BLaER1 treated with 17β-estradiol and CSF1 and Interleukin-3, amounts not matched to agents 10 nM and 100 nM (cell line): ENCODE results near the gene F10.
A peak's percentile ranks its signal among the peaks of the same experiment; 100 is the strongest.

Experiments used
- H3K27ac ChIP-seq, 11 experiments: shearing (Covaris generic); formaldehyde crosslinking; 2 replicates each; pipeline ENCODE4 v1.8.1; 2022
- H3K27me3 ChIP-seq, 11 experiments: shearing (Covaris generic); formaldehyde crosslinking; 2 replicates each; pipeline ENCODE4 v1.8.1; 2022
- H3K36me3 ChIP-seq, 11 experiments: shearing (Covaris generic); formaldehyde crosslinking; 2 replicates each; pipeline ENCODE4 v1.8.1; 2022
- H3K4me1 ChIP-seq, 10 experiments: shearing (Covaris generic); formaldehyde crosslinking; 2 replicates each; pipeline ENCODE4 v1.8.1; 2022
- H3K4me2 ChIP-seq, 11 experiments: shearing (Covaris generic); formaldehyde crosslinking; 2 replicates each; pipeline ENCODE4 v1.8.1; 2022
- H3K4me3 ChIP-seq, 10 experiments: shearing (Covaris generic); formaldehyde crosslinking; 2 replicates each; pipeline ENCODE4 v1.8.1; 2022
- H3K9ac ChIP-seq, 11 experiments: shearing (Covaris generic); formaldehyde crosslinking; 2 replicates each; pipeline ENCODE4 v1.8.1; 2022
- H3K9me3 ChIP-seq, 11 experiments: shearing (Covaris generic); formaldehyde crosslinking; replicated peaks in 1 of 11; 2 replicates each; pipeline ENCODE4 v1.8.1; 2022
- H4K20me1 ChIP-seq, 11 experiments: shearing (Covaris generic); formaldehyde crosslinking; 2 replicates each; pipeline ENCODE4 v1.8.1; 2022
- Cebpa-rat ChIP-seq, 11 experiments: shearing (Covaris generic); IDR thresholded peaks; 2 replicates each; pipeline ENCODE4 v1.8.1; 2022

F10 gene

DNA sequence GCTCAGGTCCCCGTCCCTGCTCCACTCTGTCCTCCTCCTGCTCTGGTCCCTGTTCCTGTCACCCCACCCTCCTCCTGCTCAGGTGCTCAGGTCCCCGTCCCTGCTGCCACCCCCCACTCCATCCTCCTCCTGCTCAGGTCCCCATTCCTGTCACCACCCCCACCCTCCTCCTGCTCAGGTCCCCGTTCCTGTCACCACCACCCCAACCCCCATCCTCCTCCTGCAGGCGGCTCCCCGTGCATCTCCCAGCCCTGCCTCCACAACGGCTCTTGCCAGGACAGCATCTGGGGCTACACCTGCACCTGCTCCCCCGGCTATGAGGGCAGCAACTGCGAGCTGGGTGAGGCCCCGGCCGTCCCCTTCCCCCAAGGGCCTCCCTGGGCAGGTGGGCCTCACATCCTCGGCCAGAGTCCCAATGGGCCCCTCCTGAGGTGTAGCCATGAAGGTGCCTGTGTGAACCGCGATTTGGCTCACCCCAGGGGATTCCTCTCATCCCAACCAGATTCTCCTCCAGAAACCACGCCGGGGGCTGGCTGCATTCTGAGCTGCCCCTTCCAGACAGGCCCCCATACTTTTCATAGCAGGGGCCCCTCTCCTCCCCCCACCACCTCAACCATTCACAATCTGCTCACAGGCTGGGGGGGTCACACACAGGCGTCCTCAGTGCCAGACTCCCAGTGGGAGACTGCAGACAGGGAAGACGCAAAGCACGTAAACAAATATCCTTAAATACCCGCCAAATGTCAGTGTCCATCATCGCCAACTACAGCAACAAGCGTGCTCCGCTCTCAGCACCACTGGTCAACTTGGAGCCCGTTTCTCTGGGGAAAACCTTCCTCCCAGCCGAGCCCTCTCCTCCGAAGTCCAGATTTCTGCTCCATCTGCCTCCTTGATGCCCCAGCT, 40.4 kb downstream of the F10 start:
- peaks cover 0 to 4% (median 0%) of the 10 kb centered on the region in 11 experiments; a peak in 4 of 22 replicates for H3K36me3 ChIP-seq
- no peak overlapping the region for H3K27ac ChIP-seq
- peaks cover 50 to 68% (median 64%) of the 10 kb centered on the region in 11 experiments for H3K27me3 ChIP-seq
- no peak for TF ChIP-seq Cebpa-rat (IDR thresholded peaks at IDR 0.05)
- peaks cover 0 to 4% (median 0%) of the 10 kb centered on the region in 11 experiments; a peak in 4 of 22 replicates for H3K9me3 ChIP-seq
- peaks cover 0 to 19% (median 3%) of the 10 kb centered on the region in 11 experiments; a peak in 8 of 22 replicates for H4K20me1 ChIP-seq
- H3K4me1 ChIP-seq = peaks cover 3 to 30% (median 15%) of the 10 kb centered on the region in 10 experiments; a peak in 11 of 20 replicates
- no peak overlapping the region for H3K4me3 ChIP-seq
- no peak overlapping the region for H3K4me2 ChIP-seq
- H3K9ac ChIP-seq = no peak overlapping the region

- Histone ChIP-seq H3K4me2 (peak overlapping the region in 8 of 11 experiments; percentile 18 to 58 (median 24); a peak in 13 of 22 replicates), H4K20me1 (peaks cover 0 to 19% (median 3%) of the 10 kb centered on the region in 11 experiments; a peak in 8 of 22 replicates), H3K9ac (no peak overlapping the region), H3K27ac (no peak overlapping the region), H3K9me3 (peaks cover 0 to 7% (median 0%) of the 10 kb centered on the region in 11 experiments; a peak in 6 of 22 replicates), H3K4me3 (no peak overlapping the region), H3K4me1 (peaks cover 3 to 30% (median 15%) of the 10 kb centered on the region in 10 experiments; a peak in 11 of 20 replicates), H3K27me3 (peaks cover 50 to 67% (median 64%) of the 10 kb centered on the region in 11 experiments), H3K36me3 (peaks cover 0 to 14% (median 1%) of the 10 kb centered on the region in 11 experiments; a peak in 10 of 22 replicates)
- no peak for TF ChIP-seq Cebpa-rat (IDR thresholded peaks at IDR 0.05)
These were observed 41.9 kb downstream of the F10 start for GRCh38 chr13:113164492-113164891.

DNA sequence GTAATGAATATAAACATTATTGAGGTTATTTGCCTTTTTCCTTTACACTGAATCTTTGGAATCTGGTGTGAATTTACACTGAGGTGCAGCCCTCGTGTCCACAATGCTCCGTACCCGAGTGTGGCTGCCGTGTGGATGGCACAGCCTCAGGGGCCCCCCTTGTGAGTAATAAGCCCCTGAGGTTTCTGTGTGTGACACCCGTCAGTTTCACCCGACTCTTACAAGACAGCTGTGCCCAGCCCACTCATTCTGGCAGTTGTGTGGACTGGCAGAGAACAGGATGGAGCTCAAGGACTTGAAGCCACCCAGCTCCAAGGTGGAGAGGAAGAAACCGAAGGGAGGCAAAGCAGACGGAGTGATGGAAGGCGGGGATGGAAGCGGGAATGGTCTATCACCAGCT, 43.7 kb downstream of the F10 start:
- Histone ChIP-seq H3K4me3 (no peak overlapping the region), H3K27me3 (peaks cover 37 to 52% (median 47%) of the 10 kb centered on the region in 11 experiments), H3K36me3 (peaks cover 0 to 25% (median 7%) of the 10 kb centered on the region in 11 experiments; a peak in 19 of 22 replicates), H3K4me2 (peak overlapping the region in 1 of 11 experiments; percentile 26; a peak in 2 of 22 replicates), H3K9ac (no peak overlapping the region), H3K9me3 (peaks cover 0 to 7% (median 0%) of the 10 kb centered on the region in 11 experiments; a peak in 6 of 22 replicates), H4K20me1 (peaks cover 0 to 20% (median 3%) of the 10 kb centered on the region in 11 experiments; a peak in 7 of 22 replicates), H3K4me1 (peaks cover 11 to 43% (median 19%) of the 10 kb centered on the region in 10 experiments), H3K27ac (no peak overlapping the region)
- TF ChIP-seq Cebpa-rat (IDR thresholded peaks at IDR 0.05) = no peak

DNA sequence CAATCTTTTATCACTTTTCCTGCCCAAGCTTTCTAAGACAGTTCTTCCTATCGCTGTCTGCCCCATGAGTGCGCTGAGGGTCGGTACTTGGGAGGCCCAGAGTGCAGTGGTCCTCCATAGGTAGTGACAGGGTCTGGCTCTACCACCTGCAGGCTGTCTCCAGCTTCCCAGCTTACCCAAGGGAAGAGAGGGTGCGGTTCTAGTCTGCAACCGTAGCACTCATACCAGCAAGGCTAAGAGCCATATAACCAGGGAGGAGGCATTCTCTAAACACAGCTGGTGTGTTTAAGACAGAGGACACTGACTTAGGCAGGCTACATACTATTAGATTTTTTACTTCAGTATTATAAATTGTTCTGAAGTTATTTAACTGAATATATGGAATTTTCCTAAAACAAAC, 44.1 kb downstream of the F10 start:
- H3K4me2 ChIP-seq = peak overlapping the region in 2 of 11 experiments; percentile 19 to 26; a peak in 2 of 22 replicates
- H3K36me3 ChIP-seq = peaks cover 0 to 29% (median 12%) of the 10 kb centered on the region in 11 experiments; a peak in 20 of 22 replicates
- H3K27ac ChIP-seq = no peak overlapping the region
- no peak for TF ChIP-seq Cebpa-rat (IDR thresholded peaks at IDR 0.05)
- no peak overlapping the region for H3K4me3 ChIP-seq
- H3K9me3 ChIP-seq = peaks cover 0 to 7% (median 0%) of the 10 kb centered on the region in 11 experiments; a peak in 6 of 22 replicates
- peaks cover 0 to 24% (median 3%) of the 10 kb centered on the region in 11 experiments; a peak in 6 of 22 replicates for H4K20me1 ChIP-seq
- H3K4me1 ChIP-seq = peaks cover 15 to 45% (median 22%) of the 10 kb centered on the region in 10 experiments
- peaks cover 33 to 48% (median 43%) of the 10 kb centered on the region in 11 experiments for H3K27me3 ChIP-seq
- H3K9ac ChIP-seq = no peak overlapping the region

DNA sequence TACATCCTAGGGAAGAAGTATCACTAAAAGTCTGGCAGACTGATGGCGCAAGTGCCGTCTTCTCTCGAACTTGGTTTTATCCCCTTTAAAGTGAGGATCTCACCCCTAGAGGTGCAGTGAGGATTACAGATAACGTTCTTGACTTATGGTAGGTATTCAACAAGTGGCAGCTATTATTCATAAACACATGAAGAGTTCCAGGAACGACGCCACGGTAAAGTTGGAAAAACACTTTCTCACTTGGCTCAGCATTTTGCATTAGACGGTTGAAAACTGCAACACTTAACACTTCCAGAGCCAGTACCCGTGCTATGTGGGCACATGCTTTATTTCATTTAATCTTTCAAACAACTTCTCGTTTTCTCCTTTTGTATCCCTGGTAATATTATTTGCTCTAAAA, 44.6 kb downstream of the F10 start:
- Histone ChIP-seq H3K27me3 (peaks cover 29 to 43% (median 39%) of the 10 kb centered on the region in 11 experiments), H3K9me3 (peaks cover 0 to 7% (median 0%) of the 10 kb centered on the region in 11 experiments; a peak in 6 of 22 replicates), H4K20me1 (peaks cover 0 to 25% (median 3%) of the 10 kb centered on the region in 11 experiments; a peak in 6 of 22 replicates), H3K27ac (no peak overlapping the region), H3K4me3 (no peak overlapping the region), H3K36me3 (peaks cover 0 to 34% (median 16%) of the 10 kb centered on the region in 11 experiments; a peak in 21 of 22 replicates), H3K4me1 (peaks cover 19 to 50% (median 27%) of the 10 kb centered on the region in 10 experiments), H3K4me2 (peak overlapping the region in 3 of 11 experiments; percentile 19 to 26 (median 21); a peak in 3 of 22 replicates), H3K9ac (no peak overlapping the region)
- TF ChIP-seq Cebpa-rat (IDR thresholded peaks at IDR 0.05) = no peak

DNA sequence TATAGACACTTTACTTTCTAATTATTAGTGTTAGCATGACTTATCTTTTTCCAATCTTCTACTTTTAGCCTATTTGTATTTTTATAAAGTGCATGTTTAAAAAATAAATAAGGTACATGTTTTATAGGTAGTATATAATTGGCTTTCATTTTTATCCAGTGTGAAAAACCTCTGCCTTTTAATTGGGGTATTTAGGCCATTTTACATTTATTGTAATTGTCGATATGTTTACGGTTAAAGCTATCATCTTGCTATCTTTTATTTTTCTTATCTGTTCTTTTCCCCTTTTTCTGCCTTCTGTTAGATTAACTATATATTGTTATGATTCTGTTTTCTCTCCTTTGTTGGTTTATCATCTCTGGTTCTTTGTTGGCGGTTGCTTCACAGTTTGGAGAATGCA, 45.0 kb downstream of the F10 start:
- Histone ChIP-seq H3K4me2 (no peak overlapping the region), H3K4me3 (no peak overlapping the region), H3K9me3 (peaks cover 0 to 7% (median 0%) of the 10 kb centered on the region in 11 experiments; a peak in 6 of 22 replicates), H4K20me1 (peaks cover 0 to 25% (median 3%) of the 10 kb centered on the region in 11 experiments; a peak in 6 of 22 replicates), H3K27ac (no peak overlapping the region), H3K36me3 (peaks cover 2 to 38% (median 21%) of the 10 kb centered on the region in 11 experiments; a peak in 21 of 22 replicates), H3K4me1 (peaks cover 19 to 54% (median 30%) of the 10 kb centered on the region in 10 experiments), H3K27me3 (peaks cover 28 to 42% (median 38%) of the 10 kb centered on the region in 11 experiments), H3K9ac (no peak overlapping the region)
- TF ChIP-seq Cebpa-rat (IDR thresholded peaks at IDR 0.05) = no peak

- Histone ChIP-seq H3K4me1 (peaks cover 19 to 61% (median 29%) of the 10 kb centered on the region in 10 experiments), H3K36me3 (peaks cover 5 to 44% (median 27%) of the 10 kb centered on the region in 11 experiments; a peak in 21 of 22 replicates), H3K9ac (no peak overlapping the region), H4K20me1 (peaks cover 0 to 24% (median 3%) of the 10 kb centered on the region in 11 experiments; a peak in 6 of 22 replicates), H3K4me3 (no peak overlapping the region), H3K9me3 (peaks cover 0 to 7% (median 0%) of the 10 kb centered on the region in 11 experiments; a peak in 6 of 22 replicates), H3K27me3 (peaks cover 22 to 35% (median 31%) of the 10 kb centered on the region in 11 experiments), H3K27ac (no peak overlapping the region), H3K4me2 (no peak overlapping the region)
- no peak for TF ChIP-seq Cebpa-rat (IDR thresholded peaks at IDR 0.05)
These were observed 45.6 kb downstream of the F10 start for GRCh38 chr13:113168211-113168610.
